Fibroblast of lung (primary cell): ENCODE measurements around the gene MINDY3.

Experiments used
- EZH2 ChIP-seq: IDR thresholded peaks from 2 replicates; pipeline ENCODE4 v1.5.1; 2012; ENCODE audit warnings: low read length, control low read depth, mild to moderate bottlenecking; ENCODE audit errors: missing control alignments
- TF ChIP-seq, protein P1 (sequence below), 2 donors: IDR thresholded peaks in 1 of 2; conservative IDR thresholded peaks in 1 of 2; 1 replicate in 1 of 2; 2 replicates in 1 of 2; pipeline ENCODE4 v1.5.1; 2011 to 2012; ENCODE audit warnings: low read length in 2 of 2, control low read depth in 1 of 2, inconsistent platforms in 1 of 2, low read depth in 1 of 2, mild to moderate bottlenecking in 1 of 2

- TF ChIP-seq, protein P1, sequence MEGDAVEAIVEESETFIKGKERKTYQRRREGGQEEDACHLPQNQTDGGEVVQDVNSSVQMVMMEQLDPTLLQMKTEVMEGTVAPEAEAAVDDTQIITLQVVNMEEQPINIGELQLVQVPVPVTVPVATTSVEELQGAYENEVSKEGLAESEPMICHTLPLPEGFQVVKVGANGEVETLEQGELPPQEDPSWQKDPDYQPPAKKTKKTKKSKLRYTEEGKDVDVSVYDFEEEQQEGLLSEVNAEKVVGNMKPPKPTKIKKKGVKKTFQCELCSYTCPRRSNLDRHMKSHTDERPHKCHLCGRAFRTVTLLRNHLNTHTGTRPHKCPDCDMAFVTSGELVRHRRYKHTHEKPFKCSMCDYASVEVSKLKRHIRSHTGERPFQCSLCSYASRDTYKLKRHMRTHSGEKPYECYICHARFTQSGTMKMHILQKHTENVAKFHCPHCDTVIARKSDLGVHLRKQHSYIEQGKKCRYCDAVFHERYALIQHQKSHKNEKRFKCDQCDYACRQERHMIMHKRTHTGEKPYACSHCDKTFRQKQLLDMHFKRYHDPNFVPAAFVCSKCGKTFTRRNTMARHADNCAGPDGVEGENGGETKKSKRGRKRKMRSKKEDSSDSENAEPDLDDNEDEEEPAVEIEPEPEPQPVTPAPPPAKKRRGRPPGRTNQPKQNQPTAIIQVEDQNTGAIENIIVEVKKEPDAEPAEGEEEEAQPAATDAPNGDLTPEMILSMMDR (conservative IDR thresholded peaks at IDR 0.05 in 1 of 2, IDR thresholded peaks at IDR 0.05 in 1 of 2; ENCODE audit: low read depth in 1 of 2, low read length in 2 of 2), result no peak
- no peak for TF ChIP-seq EZH2
These were observed 97.3 kb downstream of the MINDY3 start for GRCh38 chr10:15763006-15763405.
